GM12873 (cell line): Measurements from ENCODE around the gene GGA2.

ENCODE experiments used
- TF ChIP-seq, protein P1 (sequence below): IDR thresholded peaks from 2 replicates; pipeline ENCODE4 v1.5.1; 2012; ENCODE audit warnings: low read depth, mild to moderate bottlenecking, moderate library complexity, low read length, control low read depth; ENCODE audit not compliant: insufficient read depth; ENCODE audit errors: missing control alignments

The GGA2 gene

DNA sequence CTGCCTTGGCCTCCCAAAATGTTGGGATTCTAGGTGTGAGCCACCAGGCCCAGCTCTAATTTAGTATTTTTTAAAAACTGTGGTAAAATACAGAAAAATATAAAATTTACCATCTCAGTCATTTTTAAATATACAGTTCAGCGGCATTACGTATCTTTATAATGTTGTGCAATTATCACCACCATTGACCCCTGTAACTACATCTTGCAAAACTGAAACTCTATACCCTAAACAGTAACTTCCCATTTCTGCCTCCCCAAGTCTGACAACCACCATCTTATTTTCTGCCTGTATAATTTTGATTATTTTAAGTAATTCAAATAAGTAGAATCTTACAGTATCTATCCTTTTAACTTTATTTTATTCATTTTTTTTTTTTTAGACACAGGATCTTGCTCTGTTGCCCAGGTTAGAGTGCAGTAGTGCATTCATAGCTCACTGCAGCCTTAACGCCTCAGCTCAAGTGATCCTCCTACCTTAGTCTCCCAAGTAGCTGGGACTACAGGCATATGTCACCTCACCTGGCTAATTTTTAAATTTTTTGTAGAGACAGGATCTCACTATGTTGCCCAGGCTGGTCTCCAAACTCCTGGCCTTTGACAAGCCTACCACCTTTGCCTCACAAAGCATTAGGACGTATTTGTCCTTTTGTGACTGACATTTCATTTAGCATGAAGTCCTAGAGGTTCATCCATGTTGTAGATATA lies 10.9 kb upstream of the GGA2 start:
- TF ChIP-seq, protein P1, sequence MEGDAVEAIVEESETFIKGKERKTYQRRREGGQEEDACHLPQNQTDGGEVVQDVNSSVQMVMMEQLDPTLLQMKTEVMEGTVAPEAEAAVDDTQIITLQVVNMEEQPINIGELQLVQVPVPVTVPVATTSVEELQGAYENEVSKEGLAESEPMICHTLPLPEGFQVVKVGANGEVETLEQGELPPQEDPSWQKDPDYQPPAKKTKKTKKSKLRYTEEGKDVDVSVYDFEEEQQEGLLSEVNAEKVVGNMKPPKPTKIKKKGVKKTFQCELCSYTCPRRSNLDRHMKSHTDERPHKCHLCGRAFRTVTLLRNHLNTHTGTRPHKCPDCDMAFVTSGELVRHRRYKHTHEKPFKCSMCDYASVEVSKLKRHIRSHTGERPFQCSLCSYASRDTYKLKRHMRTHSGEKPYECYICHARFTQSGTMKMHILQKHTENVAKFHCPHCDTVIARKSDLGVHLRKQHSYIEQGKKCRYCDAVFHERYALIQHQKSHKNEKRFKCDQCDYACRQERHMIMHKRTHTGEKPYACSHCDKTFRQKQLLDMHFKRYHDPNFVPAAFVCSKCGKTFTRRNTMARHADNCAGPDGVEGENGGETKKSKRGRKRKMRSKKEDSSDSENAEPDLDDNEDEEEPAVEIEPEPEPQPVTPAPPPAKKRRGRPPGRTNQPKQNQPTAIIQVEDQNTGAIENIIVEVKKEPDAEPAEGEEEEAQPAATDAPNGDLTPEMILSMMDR: no peak

DNA sequence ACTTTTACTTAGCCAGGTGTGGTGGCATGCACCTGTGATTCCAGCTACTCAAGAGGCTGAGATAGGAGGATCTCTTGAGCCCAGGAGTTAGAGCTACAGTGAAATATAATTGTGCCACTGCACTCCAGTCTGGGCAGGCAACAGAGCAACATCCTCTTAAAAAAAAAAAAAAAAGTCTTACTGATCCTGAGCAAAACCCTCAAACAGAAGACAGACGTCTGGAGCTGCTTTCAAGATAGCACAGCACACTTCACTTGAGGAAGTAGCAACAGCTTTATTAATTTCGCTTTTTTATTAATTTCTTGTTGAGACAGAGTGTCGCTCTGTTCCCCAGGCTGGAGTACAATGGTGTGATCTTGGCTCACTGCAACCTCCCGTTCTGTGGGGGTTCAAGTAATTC lies 10.2 kb upstream of the GGA2 start:
- TF ChIP-seq, protein P1: no peak

DNA sequence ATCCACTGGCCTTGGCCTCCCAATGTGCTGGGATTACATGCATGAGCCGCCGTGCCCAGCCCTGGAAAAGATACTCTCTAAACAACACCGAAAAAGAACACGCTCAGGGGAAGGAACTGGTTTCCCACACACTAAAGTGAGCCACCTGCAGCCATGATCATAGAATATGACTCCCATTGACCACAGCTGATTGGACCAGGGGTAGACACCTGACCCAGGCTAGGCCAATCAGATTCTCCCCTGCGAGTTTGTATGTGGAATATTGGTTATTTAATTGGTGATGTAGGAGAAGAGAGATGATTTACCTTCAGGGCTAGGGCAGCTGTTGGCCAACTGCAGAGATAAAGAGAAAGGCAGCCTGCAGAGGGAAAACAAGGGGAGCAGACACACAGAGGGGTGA lies 9.0 kb upstream of the GGA2 start:
- TF ChIP-seq, protein P1: no peak

DNA sequence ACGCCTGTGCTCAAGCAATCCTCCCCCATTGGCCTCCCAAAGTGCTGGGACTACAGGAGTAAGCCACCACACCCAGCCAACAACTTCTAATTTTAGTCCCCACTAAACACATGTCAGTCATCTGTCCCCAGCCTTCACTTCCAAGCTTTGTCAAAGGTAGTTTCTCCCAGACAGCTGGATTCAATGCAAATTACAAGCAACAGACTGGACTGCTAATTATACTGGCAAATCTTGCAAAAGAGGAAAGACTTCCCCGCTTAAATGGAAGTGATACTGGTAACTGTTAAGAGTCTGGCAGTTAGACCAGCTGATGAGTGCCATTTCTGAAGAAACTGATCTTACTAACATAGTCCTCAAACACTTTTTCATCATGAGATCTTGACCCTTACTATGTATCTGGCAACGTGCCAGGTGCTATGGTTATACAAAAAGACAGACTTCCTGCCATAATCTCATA lies 8.2 kb upstream of the GGA2 start:
- TF ChIP-seq, protein P1: no peak

DNA sequence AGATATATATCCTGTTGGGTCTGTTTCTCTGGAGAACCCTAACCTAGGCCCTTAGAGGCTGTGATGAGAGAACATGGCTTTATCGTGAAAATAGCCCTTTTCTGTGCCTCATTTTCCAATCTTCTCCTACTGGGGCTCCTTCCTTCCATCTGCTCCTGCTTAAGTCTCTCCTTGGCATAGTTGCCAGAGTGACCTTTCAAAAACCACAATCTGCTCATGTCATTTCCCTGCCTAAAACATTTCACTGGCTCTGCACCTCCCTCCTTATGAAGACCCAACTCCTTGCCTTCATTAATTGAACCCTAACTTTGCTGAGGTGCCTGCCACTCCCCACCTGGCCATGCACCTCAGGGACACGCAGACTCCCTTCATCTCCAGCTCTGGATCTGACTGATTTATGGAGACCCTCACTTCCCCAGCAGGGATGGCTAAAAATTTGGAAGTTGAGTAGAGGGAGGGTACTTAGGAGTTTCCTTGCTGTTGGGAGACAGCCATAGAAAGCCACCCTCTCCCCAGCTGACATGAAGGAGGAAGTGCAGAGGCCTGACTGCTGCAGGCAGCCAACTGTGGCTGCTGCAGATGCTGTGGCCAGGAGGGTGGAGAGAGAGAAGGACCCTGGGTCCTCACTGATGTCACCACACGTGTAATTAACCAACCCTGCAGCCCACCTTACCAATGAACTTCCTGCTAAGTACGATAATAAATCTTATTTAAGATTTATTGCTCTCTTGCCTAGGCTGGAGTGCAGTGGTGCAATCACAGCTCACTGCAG lies 6.3 kb upstream of the GGA2 start:
- TF ChIP-seq, protein P1: no peak

DNA sequence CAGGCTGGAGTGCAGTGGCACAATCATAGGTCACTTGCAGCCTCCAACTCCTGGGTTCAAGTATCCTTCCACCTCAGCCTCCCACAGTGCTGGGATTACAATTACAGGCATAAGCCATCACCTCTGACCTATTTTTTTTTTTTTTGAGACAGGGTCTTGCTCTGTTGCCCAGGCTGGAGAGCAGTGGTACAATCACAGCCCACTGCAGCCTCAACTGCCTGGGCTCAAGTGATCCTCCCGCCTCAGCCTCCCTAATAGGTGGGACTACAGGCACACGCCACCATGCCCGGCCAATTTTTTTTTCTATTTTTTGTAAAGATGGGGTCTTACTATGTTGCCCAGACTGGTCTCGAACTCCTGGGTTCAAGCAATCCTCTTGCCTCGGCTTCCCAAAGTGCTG lies 5.6 kb upstream of the GGA2 start:
- TF ChIP-seq, protein P1: no peak

DNA sequence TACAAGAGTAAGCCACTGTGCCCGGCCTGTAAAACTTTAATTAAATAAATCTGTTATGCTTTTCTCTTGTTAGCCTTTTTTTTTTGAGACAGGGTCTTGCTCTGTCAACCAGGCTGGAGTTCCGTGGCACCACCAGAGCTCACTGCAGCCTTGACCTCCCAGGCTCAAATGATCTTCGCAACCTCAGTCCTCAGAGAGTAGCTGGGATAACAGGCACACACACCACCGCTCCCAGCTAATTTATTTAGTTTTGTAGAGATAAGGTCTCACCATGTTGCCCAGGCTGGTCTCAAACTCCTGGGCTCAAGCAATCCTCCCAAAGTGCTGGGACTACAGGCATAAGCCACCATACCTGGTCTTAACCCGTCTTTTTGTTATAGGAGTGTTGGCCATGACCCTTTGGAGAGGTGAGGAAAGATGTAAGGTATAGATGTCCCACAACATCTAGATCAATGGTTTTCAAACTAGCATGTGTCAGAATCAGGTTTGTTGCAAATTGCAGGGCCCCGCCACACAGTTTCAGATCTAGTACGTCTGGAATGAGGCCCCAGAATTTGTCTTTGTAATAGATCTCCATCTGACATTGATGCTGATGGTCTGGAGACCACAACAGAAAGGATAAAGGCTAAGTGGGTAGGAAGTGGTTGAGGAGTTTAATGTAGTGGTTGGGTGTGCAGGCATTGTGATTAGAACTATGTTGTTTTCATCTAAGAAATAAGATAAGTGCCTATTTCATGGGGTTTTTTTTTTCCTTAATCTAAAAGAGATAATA lies 4.3 kb upstream of the GGA2 start:
- TF ChIP-seq, protein P1: no peak
